Left forelimb (tissue), 1 donor: ENCODE data around the gene PRAMEF9.
"Not testable (repeated sequence)": the region's sequence is repeated elsewhere in the genome, so short reads cannot be mapped to it uniquely, and the experiment has no call there.

Source experiments
- DNase-seq: peaks from one replicate; pipeline ENCODE4 v3.0.0-alpha.2; 2018; ENCODE audit warnings: low spot score

Gene PRAMEF9

GRCh38 chr1:13171548-13171947 is at the start of gene PRAMEF9:
TSS of gene PRAMEF9 (plus strand) at chr1:13171848. CDS start at chr1:13175281, 3,433 bp downstream.
- not testable (repeated sequence) for DNase-seq

DNA sequence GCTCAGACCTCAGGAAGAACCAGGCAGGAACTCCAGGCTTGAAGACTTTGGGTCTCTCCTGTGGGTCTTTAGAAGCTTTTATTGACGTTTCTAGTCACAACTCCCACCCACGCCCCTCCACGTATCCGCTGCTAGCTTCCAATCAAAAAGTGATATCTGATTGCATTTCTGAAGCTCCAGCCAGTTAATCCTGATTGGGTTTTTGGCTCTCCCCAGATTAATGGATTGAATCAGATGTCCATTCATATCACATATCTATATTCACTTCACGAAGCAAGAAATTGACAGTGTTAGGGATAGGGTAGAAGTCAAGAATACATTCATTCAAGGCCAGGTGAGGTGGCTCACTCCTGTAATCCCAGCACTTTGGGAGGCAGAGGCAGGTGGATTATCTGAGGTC is 15.7 kb upstream of the PRAMEF9 start, which contains the start of gene PRAMEF26:
PRAMEF26 (minus strand) TSS at position 101 of the 400 bp plus-strand sequence. CDS start 2,914 bp downstream, outside the sequence.
- not testable (repeated sequence) for DNase-seq

DNA sequence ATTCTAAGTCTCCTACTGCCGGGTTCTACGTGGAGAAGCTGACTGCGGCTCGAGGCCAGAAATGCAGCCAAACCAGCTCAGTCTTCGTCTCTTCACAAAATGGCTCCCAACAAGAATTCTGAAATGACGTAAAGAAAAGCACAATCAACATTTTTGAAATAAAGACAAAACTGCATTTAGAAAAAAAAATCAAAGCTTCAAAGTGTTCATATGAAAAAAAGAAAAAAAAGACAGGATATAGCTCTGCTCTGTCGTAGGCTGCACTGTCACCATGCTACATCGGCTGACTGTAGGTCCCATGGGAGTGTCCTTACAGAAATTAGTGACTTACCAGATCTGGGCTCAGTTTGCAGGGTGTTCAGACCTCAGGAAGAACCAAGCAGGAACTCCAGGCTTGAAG is 6.1 kb upstream of the PRAMEF9 start, which contains the start of gene HNRNPCL4:
HNRNPCL4 (minus strand) TSS at position 101 of the 400 bp plus-strand sequence. CDS start 164 bp downstream, outside the sequence.
- DNase-seq = not testable (repeated sequence)

DNA sequence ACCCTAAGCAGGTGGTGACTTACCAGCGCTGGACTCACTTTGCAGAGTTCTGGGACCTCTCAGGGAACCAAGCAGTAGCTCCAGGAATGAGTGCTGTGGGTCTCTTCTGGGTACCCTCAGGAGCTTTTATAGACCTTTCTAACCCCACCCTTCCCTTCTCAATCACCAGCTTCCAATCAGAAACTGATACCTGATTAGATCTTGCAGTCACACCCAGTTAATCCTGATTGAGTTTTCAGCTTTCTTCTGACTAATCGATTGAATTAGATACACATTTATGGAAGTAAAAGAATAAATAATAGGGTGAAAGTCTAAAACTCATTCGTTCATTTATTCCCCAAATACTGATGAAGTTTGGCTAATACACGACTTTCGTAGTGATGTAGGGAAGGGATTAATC is 29.7 kb downstream of the PRAMEF9 start, which contains the start of gene PRAMEF13:
PRAMEF13 (minus strand) TSS at position 101 of the 400 bp plus-strand sequence. CDS start 1,820 bp downstream, outside the sequence.
- not testable (repeated sequence) for DNase-seq

DNA sequence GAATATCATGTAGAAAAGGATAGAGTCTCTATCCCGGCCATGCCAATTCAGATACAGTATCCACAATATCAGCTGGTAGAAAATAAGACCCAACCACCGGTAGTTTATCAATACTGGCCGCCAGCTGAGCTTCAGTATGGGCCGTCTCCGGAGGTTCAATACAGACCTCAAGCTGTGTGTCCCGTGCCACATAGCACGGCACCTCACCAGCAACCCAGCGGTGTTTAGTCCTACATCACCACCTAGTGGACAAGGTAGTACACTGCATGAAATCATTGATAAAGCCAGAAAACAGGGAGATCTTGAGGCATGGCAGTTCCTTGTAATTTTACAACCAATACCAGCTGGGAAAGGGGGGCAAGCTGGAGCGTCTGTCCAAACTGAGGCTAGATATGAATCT is 37.1 kb downstream of the PRAMEF9 start:
- not testable (repeated sequence) for DNase-seq

DNA sequence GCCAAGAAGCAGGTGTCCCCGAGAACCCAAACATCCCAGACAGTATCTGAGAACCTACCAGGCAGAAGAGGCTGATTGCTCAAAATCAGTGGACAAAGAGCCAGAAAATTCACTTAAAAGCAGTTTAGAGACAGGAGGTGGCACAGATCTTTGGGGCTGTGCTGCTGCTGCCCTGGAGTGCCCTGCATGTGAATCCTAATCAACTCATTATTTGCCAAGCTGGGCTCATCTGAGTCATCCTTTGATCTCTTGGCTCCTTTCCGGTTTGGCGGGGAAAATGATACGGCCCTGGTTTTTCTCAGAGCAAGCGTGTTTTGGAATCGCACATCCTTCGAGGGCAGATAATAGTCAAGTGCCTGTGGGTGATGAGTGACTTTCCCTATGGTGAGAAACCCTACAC is 45.0 kb downstream of the PRAMEF9 start:
- not testable (repeated sequence) for DNase-seq

DNA sequence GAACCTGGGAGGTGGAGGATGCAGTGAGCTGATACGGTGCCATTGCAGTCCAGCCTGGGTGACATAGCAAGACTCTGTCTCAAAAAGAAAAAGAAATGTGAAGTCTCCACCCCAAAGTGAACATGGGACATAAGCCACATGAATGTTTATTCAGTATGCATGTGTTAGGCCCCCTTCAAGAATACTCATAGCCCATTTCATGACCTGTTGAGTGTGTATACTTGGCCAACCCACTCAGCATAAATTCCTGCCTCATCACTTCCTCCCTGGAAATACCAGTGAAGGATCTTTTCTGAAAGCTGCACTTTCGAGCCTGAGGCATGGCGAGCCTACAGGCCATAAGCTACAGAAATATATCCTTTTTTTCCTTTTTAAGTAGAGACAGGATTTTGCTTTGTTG is 47.6 kb downstream of the PRAMEF9 start:
- not testable (repeated sequence) for DNase-seq

DNA sequence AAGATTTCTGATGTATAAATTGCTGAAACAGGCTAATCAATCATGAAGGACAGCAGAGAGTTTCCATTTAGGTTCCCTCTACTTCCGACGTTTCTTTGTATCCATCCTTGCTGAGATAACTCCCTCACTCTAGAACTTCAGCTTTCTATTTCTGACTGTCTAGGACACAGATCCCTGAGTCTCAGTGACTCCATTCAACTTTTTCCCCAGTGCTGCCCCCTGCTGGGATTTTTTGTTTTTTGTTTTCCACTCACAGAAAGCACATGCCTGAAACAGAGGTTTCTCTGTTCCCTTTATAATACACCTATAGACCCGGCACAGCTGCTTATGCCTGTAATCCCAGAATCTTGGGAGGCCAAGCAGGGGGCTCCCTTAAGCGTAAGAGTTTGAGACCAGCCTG is 51.1 kb downstream of the PRAMEF9 start:
- not testable (repeated sequence) for DNase-seq

GRCh38 chr1:13224480-13225060 is 52.9 kb downstream of the PRAMEF9 start:
- DNase-seq = no peak

DNA sequence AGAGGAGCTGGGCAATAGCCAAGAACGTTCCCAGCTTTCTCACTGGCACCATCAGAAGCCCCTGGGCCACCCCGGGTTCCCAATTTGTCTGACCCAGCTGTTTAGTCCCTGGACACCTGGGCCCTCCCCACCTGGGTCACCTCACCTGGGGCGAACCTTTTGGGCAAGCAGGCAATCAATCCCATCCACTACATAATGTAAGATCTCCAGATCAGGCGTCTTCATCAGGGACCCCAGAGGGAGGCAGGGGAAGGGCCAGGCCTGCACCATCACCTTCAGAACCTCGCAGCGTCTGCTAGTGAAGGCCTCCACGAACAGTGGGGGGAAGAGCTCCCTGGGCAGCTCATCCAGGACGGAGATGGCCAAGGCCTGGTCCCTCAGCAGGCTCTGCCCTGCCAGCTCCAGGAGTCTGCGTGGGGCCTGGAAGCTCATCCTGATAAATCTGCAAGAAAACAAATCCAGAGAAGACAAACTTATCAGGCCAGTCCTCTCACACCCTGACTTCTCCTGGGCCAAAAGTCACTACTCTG is 54.1 kb downstream of the PRAMEF9 start, which contains the start of gene PRAMEF18:
PRAMEF18 (minus strand) TSS at position 480 of the 530 bp plus-strand sequence; CDS start at position 432, 48 bp downstream.
- DNase-seq = not testable (repeated sequence)

DNA sequence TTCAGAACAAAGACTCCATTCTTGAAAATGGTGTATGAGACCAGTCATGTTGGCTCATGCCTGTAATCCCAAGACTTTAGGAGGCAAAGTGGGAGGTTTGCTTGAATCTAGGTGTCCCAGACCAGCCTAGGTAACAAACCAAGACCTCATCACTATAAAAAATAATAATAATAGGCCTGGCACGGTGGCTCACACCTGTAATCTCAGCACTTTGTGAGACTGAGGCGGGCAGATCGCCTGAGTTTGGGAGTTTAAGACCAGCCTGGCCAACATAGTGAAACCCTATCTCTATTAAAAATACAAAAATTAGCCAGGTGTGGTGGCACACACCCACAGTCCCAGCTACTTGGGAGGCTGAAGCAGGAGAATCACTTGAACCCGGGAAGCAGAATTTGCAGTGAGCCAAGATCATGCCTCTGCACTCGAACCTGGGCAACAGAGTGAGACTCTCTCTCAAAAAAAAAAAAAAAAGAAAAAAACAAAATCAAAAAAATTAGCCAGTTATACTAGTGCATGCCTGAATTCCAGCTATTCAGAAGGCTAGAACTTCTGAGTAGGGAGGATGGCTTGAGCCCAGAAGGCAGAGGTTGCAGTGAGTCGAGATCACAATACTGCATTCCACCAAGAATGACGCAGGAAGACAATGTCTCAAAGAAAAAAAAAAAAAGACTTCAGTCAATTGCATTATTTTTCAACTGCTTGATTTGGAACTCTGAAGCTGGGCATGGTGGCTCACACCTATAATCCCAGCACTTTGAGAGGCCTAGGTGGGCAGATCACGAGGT is 55.8 kb downstream of the PRAMEF9 start:
- not testable (repeated sequence) for DNase-seq

GRCh38 chr1:13228343-13228781 is 56.7 kb downstream of the PRAMEF9 start:
- DNase-seq = no peak
